Right lobe of liver (tissue), 6 donors: Measurements from ENCODE around the gene PODXL. TPM values are rescaled to one million over a fixed set of nuclear protein-coding genes. Genes with fewer than 3 reads are reported as not detected.

Source experiments
- ATAC-seq, 4 donors: fragments of 200-7000 bp; cut with Tn5 transposase; one replicate each; pipeline ENCODE4 v1.9.1; 2020; ENCODE audit warnings: mild to moderate bottlenecking in 4 of 4, moderate library complexity in 4 of 4
- DNase-seq, 3 donors: peaks; one replicate each; pipeline ENCODE4 v3.0.0-alpha.2; 2020
- H3K27ac ChIP-seq, 3 donors: fragments of 200-600 bp; one replicate each; pipeline ENCODE4 v1.8.0; 2022
- H3K27me3 ChIP-seq, 2 donors: fragments of 200-600 bp; one replicate each; pipeline ENCODE4 v1.8.0; 2022
- H3K36me3 ChIP-seq, 4 donors: fragments of 200-600 bp; sonication (generic) in 1 of 4; one replicate each; pipeline versions ENCODE4 v1.5.1 to v1.8.0; 2017 to 2022; ENCODE audit warnings: control low read depth in 1 of 4
- H3K4me1 ChIP-seq, 4 donors: fragments of 200-600 bp; sonication (generic) in 1 of 4; one replicate each; pipeline versions ENCODE4 v1.5.1 to v1.8.0; 2017 to 2022; ENCODE audit warnings: control low read depth in 1 of 4
- H3K4me3 ChIP-seq, 3 donors: fragments of 200-600 bp; one replicate each; pipeline ENCODE4 v1.8.0; 2022
- H3K9me3 ChIP-seq, 4 donors: fragments of 200-600 bp; sonication (generic) in 1 of 4; one replicate each; pipeline versions ENCODE4 v1.5.1 to v1.8.0; 2017 to 2022; ENCODE audit warnings: control low read depth in 1 of 4
- POLR2A ChIP-seq: fragments of 450-650 bp; IDR thresholded peaks from one replicate; pipeline ENCODE4 v1.6.1; 2017; ENCODE audit warnings: antibody characterized with exemption, mild to moderate bottlenecking
- WGBS: methylation state at CpG from one replicate; pipeline ENCODE4 v1.1.6; 2018; ENCODE audit warnings: low coverage, low lambda C conversion rate; ENCODE audit not compliant: insufficient coverage; ENCODE audit errors: missing lambda C conversion rate; 5-methylcytosine and 5-hydroxymethylcytosine counted together
- intact Hi-C, 2 donors: fragments of 100-400 bp; cut with DNase I; formaldehyde crosslinking; loops; one replicate each; pipeline versions ENCODE4 v1.11.2 to v1.14.1; 2022
- total RNA-seq, 6 experiments: library from RNA; depleted of rRNA in 2 of 6; stranded (reverse); fragments of >200 nt in 2 of 6; fragmentation: NEBNext Ultra II Directional in 3 of 6; extraction: Animal tissue kit (Norgen Biotek cat#: 25700) in 3 of 6; gene quantifications; one replicate each; pipeline versions ENCODE4 v1.1.0 to v1.2.4, GENCODE V29; 2016 to 2023
- TF ChIP-seq, protein P1 (sequence below), 4 donors: fragments of 200-600 bp in 3 of 4; fragments of 450-650 bp in 1 of 4; IDR thresholded peaks; one replicate each; pipeline versions ENCODE4 v1.5.1 to v1.8.0; 2016 to 2022; ENCODE audit warnings: antibody characterized with exemption in 4 of 4, mild to moderate bottlenecking in 2 of 4
- donor health status: DM: no; HTN: yes; CAD: no.
- donor health status: DM: no; HTN: no; CAD: no.
- donor health status: DM: no; HTN: no; CAD: no.
- donor health status: DM: no; HTN: yes; CAD: no.
- donor health status: DM: no; HTN: yes; CAD: no.

The PODXL gene
- total RNA-seq, 6 experiments from 2014 or later, result 2.1 to 11.4 (median 3.4) TPM

DNA sequence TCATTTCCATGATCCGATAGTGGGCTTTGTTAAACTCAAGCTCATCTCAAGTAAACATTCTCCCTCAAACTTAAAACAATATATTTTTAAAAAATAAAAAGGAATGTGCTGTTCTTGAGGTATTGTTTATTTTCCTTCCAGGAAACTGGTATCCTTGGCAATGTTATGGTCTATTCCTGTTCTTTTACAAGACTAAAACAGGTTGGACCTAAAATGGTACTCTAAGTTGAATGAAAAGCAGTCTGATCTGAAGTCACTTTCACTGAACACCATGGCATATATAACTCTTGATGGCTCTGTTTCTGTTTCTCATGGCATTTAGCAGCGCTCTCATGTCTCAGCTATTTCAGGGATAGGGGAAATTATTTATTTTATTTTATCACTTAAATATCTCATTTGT, 70.1 kb downstream of the PODXL start:
- DNase-seq (no peak), ATAC-seq (no peak)
- no peak overlapping the region for H3K4me3 ChIP-seq
- H3K36me3 ChIP-seq, result no peaks in the 10 kb centered on the region
- TF ChIP-seq, protein P1, sequence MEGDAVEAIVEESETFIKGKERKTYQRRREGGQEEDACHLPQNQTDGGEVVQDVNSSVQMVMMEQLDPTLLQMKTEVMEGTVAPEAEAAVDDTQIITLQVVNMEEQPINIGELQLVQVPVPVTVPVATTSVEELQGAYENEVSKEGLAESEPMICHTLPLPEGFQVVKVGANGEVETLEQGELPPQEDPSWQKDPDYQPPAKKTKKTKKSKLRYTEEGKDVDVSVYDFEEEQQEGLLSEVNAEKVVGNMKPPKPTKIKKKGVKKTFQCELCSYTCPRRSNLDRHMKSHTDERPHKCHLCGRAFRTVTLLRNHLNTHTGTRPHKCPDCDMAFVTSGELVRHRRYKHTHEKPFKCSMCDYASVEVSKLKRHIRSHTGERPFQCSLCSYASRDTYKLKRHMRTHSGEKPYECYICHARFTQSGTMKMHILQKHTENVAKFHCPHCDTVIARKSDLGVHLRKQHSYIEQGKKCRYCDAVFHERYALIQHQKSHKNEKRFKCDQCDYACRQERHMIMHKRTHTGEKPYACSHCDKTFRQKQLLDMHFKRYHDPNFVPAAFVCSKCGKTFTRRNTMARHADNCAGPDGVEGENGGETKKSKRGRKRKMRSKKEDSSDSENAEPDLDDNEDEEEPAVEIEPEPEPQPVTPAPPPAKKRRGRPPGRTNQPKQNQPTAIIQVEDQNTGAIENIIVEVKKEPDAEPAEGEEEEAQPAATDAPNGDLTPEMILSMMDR (IDR thresholded peaks at IDR 0.05), result no peak
- no peak for TF ChIP-seq POLR2A
- 88% methylated on average over 2 of the region's 2 CpGs for WGBS
- H3K4me1 ChIP-seq, result peaks cover 0 to 2% (median 0%) of the 10 kb centered on the region in 4 donors
- intact Hi-C loops, result no loop called here
- no peaks in the 10 kb centered on the region for H3K27me3 ChIP-seq
- no peak overlapping the region for H3K27ac ChIP-seq
- no peaks in the 10 kb centered on the region for H3K9me3 ChIP-seq

DNA sequence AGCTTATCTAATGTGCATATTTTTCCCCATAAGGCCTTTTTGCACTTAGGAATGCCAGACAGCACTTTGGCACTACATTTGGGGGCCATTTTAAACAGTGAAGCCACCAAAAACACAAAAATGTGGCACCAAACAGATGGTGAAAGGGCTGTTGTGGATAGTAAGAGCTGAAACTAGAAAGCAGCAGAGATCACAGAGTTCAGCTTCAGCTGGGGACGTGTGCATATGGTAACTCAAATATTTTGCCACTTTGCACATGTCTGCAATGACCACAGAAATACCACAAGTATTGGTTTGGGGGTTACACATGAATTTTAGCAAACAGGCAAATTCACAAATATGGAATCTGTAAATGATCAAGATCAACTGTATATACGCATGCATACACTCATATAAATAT, 72.8 kb downstream of the PODXL start:
- no peak overlapping the region for H3K27ac ChIP-seq
- intact Hi-C loops, result no loop called here
- H3K27me3 ChIP-seq, result no peaks in the 10 kb centered on the region
- H3K36me3 ChIP-seq, result no peaks in the 10 kb centered on the region
- WGBS, result 96% methylated on average over 2 of the region's 2 CpGs
- DNase-seq (no peak), ATAC-seq (no peak)
- H3K4me1 ChIP-seq, result peaks cover 0 to 25% (median 0%) of the 10 kb centered on the region in 4 donors
- no peaks in the 10 kb centered on the region for H3K9me3 ChIP-seq
- TF ChIP-seq POLR2A, result no peak
- TF ChIP-seq, protein P1 (IDR thresholded peaks at IDR 0.05), result no peak
- no peak overlapping the region for H3K4me3 ChIP-seq

DNA sequence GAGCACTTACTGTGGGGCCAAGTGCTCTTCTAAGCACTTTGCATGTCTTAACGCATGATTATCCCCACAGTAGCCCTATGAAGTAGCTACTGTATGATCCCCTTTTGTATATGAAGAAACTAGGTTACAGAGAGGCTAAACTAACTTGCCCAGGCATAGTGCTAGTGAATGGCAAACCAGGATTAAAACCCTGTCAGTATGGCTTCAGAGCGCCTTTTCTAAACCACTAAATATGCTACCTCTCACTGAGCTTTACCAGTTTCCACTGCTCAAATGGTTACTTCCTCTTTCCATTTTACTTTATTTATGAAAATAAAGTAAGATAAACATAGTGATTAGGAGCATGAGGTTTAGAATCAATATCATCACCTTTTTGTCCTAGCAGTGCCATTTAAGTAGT, 73.6 kb downstream of the PODXL start:
- Histone ChIP-seq H3K4me1 (peaks cover 0 to 26% (median 0%) of the 10 kb centered on the region in 4 donors), H3K4me3 (no peak overlapping the region), H3K27me3 (no peaks in the 10 kb centered on the region), H3K27ac (no peak overlapping the region), H3K36me3 (no peaks in the 10 kb centered on the region), H3K9me3 (no peaks in the 10 kb centered on the region)
- DNase-seq (no peak), ATAC-seq (no peak)
- WGBS, result 100% methylated on average over 2 of the region's 2 CpGs
- no peak for TF ChIP-seq POLR2A
- TF ChIP-seq, protein P1 (IDR thresholded peaks at IDR 0.05), result no peak
- intact Hi-C loops, result no loop called here

DNA sequence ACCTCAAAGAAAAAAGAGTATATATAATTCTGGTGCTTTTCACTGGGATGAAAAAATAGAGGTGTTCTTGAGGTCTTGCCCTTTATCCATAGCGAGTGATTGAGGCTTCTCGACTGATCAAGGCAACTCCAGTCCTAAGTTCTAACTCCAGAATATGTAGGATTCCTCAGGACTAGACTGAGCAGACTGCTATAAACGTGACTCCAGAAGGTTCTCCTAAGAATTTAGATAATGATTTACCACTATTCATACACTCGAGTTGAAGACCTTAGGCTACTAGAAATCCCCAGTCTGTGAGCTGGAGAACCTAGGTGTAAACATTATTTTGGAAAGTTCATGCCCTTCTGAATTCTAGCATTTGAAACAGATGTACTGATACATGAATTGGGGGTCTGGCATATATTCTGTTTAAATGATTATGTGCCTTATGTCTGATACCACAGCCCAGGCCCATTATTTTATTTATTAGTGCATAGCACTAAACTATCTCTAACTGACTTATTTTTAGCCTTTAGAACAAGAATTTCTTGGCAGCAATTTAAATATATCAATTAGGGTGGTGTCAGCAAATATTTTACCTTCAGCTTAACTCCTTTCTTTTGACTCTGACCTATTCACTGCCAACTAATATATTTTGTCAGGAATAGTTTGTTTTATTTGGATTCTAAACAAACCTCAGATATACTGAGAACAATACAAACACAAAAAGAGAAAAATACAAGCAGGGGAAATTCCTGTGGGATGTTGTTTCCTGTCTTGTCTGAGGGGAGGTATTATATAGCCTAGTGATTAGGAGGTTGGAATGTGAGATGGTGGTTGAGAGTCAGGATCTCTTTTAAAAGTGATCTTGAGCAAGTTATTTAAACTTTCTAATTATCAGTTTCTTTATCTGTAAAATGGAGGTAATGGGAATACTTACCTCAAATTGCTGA, 75.8 kb downstream of the PODXL start:
- intact Hi-C loops, result no loop called here
- H3K4me1 ChIP-seq, result peaks cover 0 to 34% (median 0%) of the 10 kb centered on the region in 4 donors
- H3K9me3 ChIP-seq, result no peaks in the 10 kb centered on the region
- DNase-seq (no peak), ATAC-seq (peak; percentile 87 to 95 (median 90))
- TF ChIP-seq, protein P1 (IDR thresholded peaks at IDR 0.05), result no peak
- no peak for TF ChIP-seq POLR2A
- no peaks in the 10 kb centered on the region for H3K36me3 ChIP-seq
- H3K27ac ChIP-seq, result peak overlapping the region; percentile 20 to 71 (median 70)
- WGBS, result 21% methylated on average over 4 of the region's 4 CpGs
- no peak overlapping the region for H3K4me3 ChIP-seq
- H3K27me3 ChIP-seq, result no peaks in the 10 kb centered on the region
